ENCODE results near the gene SNAPC2.
"Not testable (repeated sequence)": the region's sequence is repeated elsewhere in the genome, so short reads cannot be mapped to it uniquely, and the experiment has no call there.

SNAPC2 gene

GRCh38 chr19:7926727-7927604 is 6.8 kb downstream of the SNAPC2 start:
- no peak for TF ChIP-seq CTCF (IDR thresholded peaks at IDR 0.05; ENCODE audit: low read depth, low read length, missing control alignments)
- H3K4me3 ChIP-seq (ENCODE audit: low read depth, low read length): no peak overlapping the region
- in situ Hi-C loops (cut with HindIII; ENCODE audit: low sequenced_read_pairs): no loop called here
- DNase-seq (ENCODE audit: low read depth): no peak

GRCh38 chr19:7927605-7928333 is 7.6 kb downstream of the SNAPC2 start:
- in situ Hi-C loops (cut with HindIII; ENCODE audit: low sequenced_read_pairs): no loop called here
- DNase-seq (ENCODE audit: low read depth): no peak
- no peak overlapping the region for H3K4me3 ChIP-seq (ENCODE audit: low read depth, low read length)
- no peak for TF ChIP-seq CTCF (IDR thresholded peaks at IDR 0.05; ENCODE audit: low read depth, low read length, missing control alignments)

GRCh38 chr19:7928334-7928706 is 8.2 kb downstream of the SNAPC2 start:
- no peak for DNase-seq (ENCODE audit: low read depth)
- no peak overlapping the region for H3K4me3 ChIP-seq (ENCODE audit: low read depth, low read length)
- in situ Hi-C loops (cut with HindIII; ENCODE audit: low sequenced_read_pairs): no loop called here
- no peak for TF ChIP-seq CTCF (IDR thresholded peaks at IDR 0.05; ENCODE audit: low read depth, low read length, missing control alignments)

- DNase-seq (ENCODE audit: low read depth): peak; percentile 76
- in situ Hi-C loops (cut with HindIII; ENCODE audit: low sequenced_read_pairs): no loop called here
- H3K4me3 ChIP-seq (ENCODE audit: low read depth, low read length): no peak overlapping the region
- peak; percentile 54 for TF ChIP-seq CTCF (IDR thresholded peaks at IDR 0.05; ENCODE audit: low read depth, low read length, missing control alignments)
Measured at GRCh38 chr19:7928741-7929701, 8.9 kb downstream of the SNAPC2 start.

GRCh38 chr19:7930030-7930429 is 9.9 kb downstream of the SNAPC2 start:
- DNase-seq (ENCODE audit: low read depth); in situ Hi-C loops (cut with HindIII; ENCODE audit: low sequenced_read_pairs); H3K4me3 ChIP-seq (ENCODE audit: low read depth, low read length): not testable (repeated sequence)

GRCh38 chr19:7930765-7931164 is 10.6 kb downstream of the SNAPC2 start:
- H3K4me3 ChIP-seq (ENCODE audit: low read depth, low read length): no peak overlapping the region
- in situ Hi-C loops (cut with HindIII; ENCODE audit: low sequenced_read_pairs): no loop called here
- TF ChIP-seq CTCF (IDR thresholded peaks at IDR 0.05; ENCODE audit: low read depth, low read length, missing control alignments): no peak
- no peak for DNase-seq (ENCODE audit: low read depth)
